HG02623 (cell line): Measurements from ENCODE around the gene NT5DC1.

Experiments used
- ATAC-seq: cut with Tn5 transposase; IDR thresholded peaks from one replicate; pipeline ENCODE4 v1.9.1; 2021; ENCODE audit warnings: moderate library complexity; ENCODE audit not compliant: unreplicated experiment

The NT5DC1 gene

GRCh38 chr6:116133453-116133852, 32.8 kb downstream of the NT5DC1 start:
- ATAC-seq = no peak

GRCh38 chr6:116136373-116136772, 35.7 kb downstream of the NT5DC1 start:
- no peak for ATAC-seq

GRCh38 chr6:116136933-116137340, 36.3 kb downstream of the NT5DC1 start:
- no peak for ATAC-seq

GRCh38 chr6:116139917-116140316, 39.3 kb downstream of the NT5DC1 start:
- no peak for ATAC-seq

GRCh38 chr6:116144605-116145004, 44.0 kb downstream of the NT5DC1 start:
- no peak for ATAC-seq

- ATAC-seq = no peak
Observed at GRCh38 chr6:116145803-116146675, 45.4 kb downstream of the NT5DC1 start.

GRCh38 chr6:116152620-116153019, 52.0 kb downstream of the NT5DC1 start:
- ATAC-seq = no peak

GRCh38 chr6:116154887-116155286, 54.2 kb downstream of the NT5DC1 start:
- no peak for ATAC-seq

GRCh38 chr6:116156405-116157326, 56.0 kb downstream of the NT5DC1 start:
- no peak for ATAC-seq

- ATAC-seq = no peak
Observed at GRCh38 chr6:116157391-116157790, 56.7 kb downstream of the NT5DC1 start.

- no peak for ATAC-seq
Observed at GRCh38 chr6:116158641-116159040, 58.0 kb downstream of the NT5DC1 start.

GRCh38 chr6:116159782-116160524, 59.3 kb downstream of the NT5DC1 start:
- peak; percentile 57 for ATAC-seq

- no peak for ATAC-seq
Observed at GRCh38 chr6:116165596-116165995, 64.9 kb downstream of the NT5DC1 start.

GRCh38 chr6:116166369-116166768, 65.7 kb downstream of the NT5DC1 start:
- ATAC-seq = no peak

- ATAC-seq = no peak
Observed at GRCh38 chr6:116168148-116168547, 67.5 kb downstream of the NT5DC1 start.

- ATAC-seq = no peak
Observed at GRCh38 chr6:116169880-116170279, 69.2 kb downstream of the NT5DC1 start.

- ATAC-seq = no peak
Observed at GRCh38 chr6:116170358-116171057, 69.9 kb downstream of the NT5DC1 start.

- no peak for ATAC-seq
Observed at GRCh38 chr6:116173928-116174327, 73.3 kb downstream of the NT5DC1 start.

- ATAC-seq = no peak
Observed at GRCh38 chr6:116175344-116175743, 74.7 kb downstream of the NT5DC1 start.

GRCh38 chr6:116176596-116176995, 75.9 kb downstream of the NT5DC1 start:
- ATAC-seq = no peak
